HepG2 (cell line): ENCODE results near the gene CAD. TPM values are rescaled to one million over a fixed set of nuclear protein-coding genes. Genes with fewer than 3 reads are reported as not detected.

Source experiments
- AGO2 ChIP-seq: fragments of 200-400 bp; formaldehyde crosslinking; optimal IDR thresholded peaks from 2 replicates; pipeline ENCODE3; 2017; ENCODE audit warnings: mild to moderate bottlenecking, low read depth, low read length, moderate library complexity
- KDM3A ChIP-seq: IDR thresholded peaks from 2 replicates; pipeline ENCODE4 v1.6.1; 2018; ENCODE audit warnings: low read depth, missing compliant biosample characterization
- REPIN1 ChIP-seq: sonication (generic); formaldehyde crosslinking; IDR thresholded peaks from 2 replicates; pipeline ENCODE4 v1.8.0; 2022; ENCODE audit warnings: missing genetic modification reagents, low read depth, mild to moderate bottlenecking, borderline replicate concordance
- REXO4 ChIP-seq: sonication (generic); formaldehyde crosslinking; IDR thresholded peaks from 2 replicates; pipeline ENCODE4 v1.8.0; 2022; ENCODE audit warnings: missing genetic modification reagents, mild to moderate bottlenecking, borderline replicate concordance
- ZHX2 ChIP-seq, 2 experiments: sonication (generic) in 1 of 2; formaldehyde crosslinking in 1 of 2; IDR thresholded peaks; 2 replicates each; pipeline versions ENCODE4 v1.6.1 to v1.9.0; 2014 to 2022; ENCODE audit warnings: antibody characterized with exemption in 1 of 2, borderline replicate concordance in 1 of 2, inconsistent platforms in 1 of 2, low read depth in 1 of 2, missing genetic modification reagents in 1 of 2
- ZNF207 ChIP-seq: fragments of 450-650 bp; IDR thresholded peaks from 2 replicates; pipeline ENCODE4 v1.6.1; 2016; ENCODE audit warnings: antibody characterized with exemption, borderline replicate concordance
- ZNF260 ChIP-seq: sonication (generic); formaldehyde crosslinking; IDR thresholded peaks from 2 replicates; pipeline ENCODE4 v1.4.0; 2020; ENCODE audit warnings: missing genetic modification reagents, low read depth, mild to moderate bottlenecking, borderline replicate concordance
- ZNF318 ChIP-seq: sonication (generic); formaldehyde crosslinking; IDR thresholded peaks from 2 replicates; pipeline ENCODE4 v1.4.0; 2020; ENCODE audit warnings: mild to moderate bottlenecking, missing genetic modification reagents
- ZNF329 ChIP-seq: sonication (generic); formaldehyde crosslinking; IDR thresholded peaks from 2 replicates; pipeline ENCODE4 v1.9.0; 2021; ENCODE audit warnings: low read depth, mild to moderate bottlenecking, missing genetic modification reagents
- ZNF563 ChIP-seq: sonication (generic); formaldehyde crosslinking; IDR thresholded peaks from 2 replicates; pipeline ENCODE4 v1.8.0; 2022; ENCODE audit warnings: mild to moderate bottlenecking, moderate library complexity, missing genetic modification reagents
- ZNF570 ChIP-seq: sonication (generic); formaldehyde crosslinking; IDR thresholded peaks from 2 replicates; pipeline ENCODE4 v1.4.0; 2020; ENCODE audit warnings: mild to moderate bottlenecking, missing genetic modification reagents, borderline replicate concordance
- ZNF674 ChIP-seq: sonication (generic); formaldehyde crosslinking; IDR thresholded peaks from 2 replicates; pipeline ENCODE4 v1.5.0; 2020; ENCODE audit warnings: low read depth, mild to moderate bottlenecking, missing genetic modification reagents
- polyA plus RNA-seq, 8 experiments: library from polyadenylated mRNA; depleted of rRNA in 3 of 8; stranded (reverse) in 7 of 8; unstranded in 1 of 8; fragments of >200 nt; fragmentation: Illumina TruSeq in 4 of 8; extraction: Trizol in 4 of 8; gene quantifications; 2 replicates each; pipeline versions ENCODE4 v1.2.1 to v1.2.3, GENCODE V29; 2011 to 2016; ENCODE audit warnings: low read depth in 4 of 8, missing spikeins in 1 of 8, mixed read lengths in 1 of 8; ENCODE audit not compliant: insufficient read depth in 1 of 8
- total RNA-seq, 5 experiments: library from RNA; depleted of rRNA; stranded (reverse); fragments of >200 nt; fragmentation: Illumina TruSeq; extraction: Trizol; gene quantifications; 2 replicates each; pipeline ENCODE4 v1.2.3, GENCODE V29; 2016; ENCODE audit warnings: low read depth in 1 of 5

Gene CAD
- total and polyA plus RNA-seq, 2 of the 13 experiments (the other 11 are each of a cell fraction or from before 2014, with no cell fraction given) = 21.7 to 37.0 TPM

DNA sequence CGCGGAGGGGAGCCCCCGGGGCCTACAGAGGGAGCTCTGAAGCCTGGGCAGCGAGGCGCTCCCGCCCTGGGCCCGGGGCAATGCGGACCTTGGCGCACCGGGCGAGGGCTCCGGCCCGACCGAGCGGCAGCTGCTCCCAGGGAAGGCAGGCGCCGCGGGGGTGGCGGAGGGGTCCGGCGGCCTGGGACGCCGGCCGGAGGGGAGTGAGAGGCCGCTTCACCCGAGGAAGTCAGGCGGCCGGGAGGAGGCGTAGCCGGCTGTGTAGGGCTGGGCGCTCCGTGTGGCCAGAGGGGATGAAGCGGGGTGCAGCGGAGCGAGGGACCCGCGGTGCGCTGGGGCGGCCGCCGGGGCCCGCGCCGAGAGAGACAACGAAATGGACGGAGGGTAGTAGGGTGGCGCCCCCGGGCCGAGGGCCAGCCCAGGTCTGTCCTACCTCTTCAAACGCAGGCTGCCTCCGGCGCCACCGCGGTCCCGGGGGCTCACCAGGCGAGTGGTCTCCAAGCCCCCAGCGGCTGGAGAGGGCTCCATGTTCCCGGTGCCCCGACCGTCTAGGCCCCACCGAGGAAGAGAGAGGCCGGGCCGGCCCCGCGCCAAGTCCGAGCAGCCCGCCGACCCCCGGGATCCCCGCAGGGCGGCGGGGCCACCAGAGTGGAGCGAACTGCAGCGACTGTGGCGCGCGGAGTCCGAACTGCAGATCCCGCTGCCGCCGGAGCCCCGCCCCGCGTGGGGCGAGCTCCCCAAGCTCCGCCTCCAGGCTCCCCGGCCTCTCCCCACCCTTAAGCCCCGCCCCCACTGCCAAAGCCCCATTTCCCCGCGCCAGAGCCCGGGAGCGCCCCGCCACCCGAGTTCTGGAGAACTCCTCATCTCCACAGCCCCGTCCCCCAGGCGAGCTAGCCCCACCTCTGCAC, 45.5 kb downstream of the CAD start, which contains the start of gene SLC30A3 (continued):
- TF ChIP-seq KDM3A (CRISPR knock-in tag) (no peak), ZNF674 (CRISPR knock-in tag) (0 out of 2 replicates have a peak, but pooled peaks have one; percentile 75), ZNF260 (CRISPR knock-in tag) (no peak), ZNF329 (0 out of 2 replicates have a peak, but pooled peaks have one; percentile 44), REXO4 (CRISPR knock-in tag) (no peak), ZNF570 (no peak), ZNF563 (CRISPR knock-in tag) (peak; percentile 24; the same call in 1 of the 2 replicates), ZNF207 (no peak), AGO2 (no peak), ZHX2 (IDR thresholded peaks at IDR 0.05; ENCODE audit: low read depth) (no peak), ZHX2 (CRISPR knock-in tag; IDR thresholded peaks at IDR 0.05; ENCODE audit: borderline replicate concordance) (no peak), REPIN1 (no peak), ZNF318 (CRISPR knock-in tag) (no peak)
